Peyer's patch (tissue), 4 donors: ENCODE data around the gene UBAP2.

ENCODE experiments used
- CTCF ChIP-seq, 6 experiments: fragments of 450-650 bp in 4 of 6; fragments of 200-600 bp in 2 of 6; sonication (generic) in 1 of 6; IDR thresholded peaks; one replicate each; pipeline ENCODE4 v1.5.1; 2017 to 2019; ENCODE audit warnings: antibody characterized with exemption in 6 of 6, mild to moderate bottlenecking in 3 of 6, moderate library complexity in 1 of 6
- POLR2A ChIP-seq, 2 donors: fragments of 450-650 bp; IDR thresholded peaks; one replicate each; pipeline ENCODE4 v1.5.1; 2017; ENCODE audit warnings: antibody characterized with exemption in 2 of 2, mild to moderate bottlenecking in 2 of 2, moderate library complexity in 2 of 2

- TF ChIP-seq POLR2A (IDR thresholded peaks at IDR 0.05) = no peak
- TF ChIP-seq CTCF (IDR thresholded peaks at IDR 0.05) = peak in 5 of 6 experiments; percentile 3 to 44 (median 38)
Measured at GRCh38 chr9:33921967-33922895, 126.5 kb downstream of the UBAP2 start.
